A549 (cell line): Measurements from ENCODE around the gene MVB12B.

Experiments
- CTCF ChIP-seq: fragments of >200 bp; sonication (Bioruptor Twin); formaldehyde crosslinking; IDR thresholded peaks from 3 replicates; pipeline ENCODE4 v1.5.1; 2016
- HMGXB4 ChIP-seq: fragments of 250-450 bp; sonication (Bioruptor Pico); IDR thresholded peaks from 2 replicates; pipeline ENCODE4 v1.5.0; 2021; ENCODE audit warnings: mild to moderate bottlenecking, moderate library complexity, borderline replicate concordance
- NFE2L2 ChIP-seq: fragments of 150-350 bp; conservative IDR thresholded peaks from 2 replicates; pipeline ENCODE4 v1.6.1; 2014; ENCODE audit warnings: low read length
- RFX5 ChIP-seq: fragments of 450-650 bp; IDR thresholded peaks from 2 replicates; pipeline ENCODE4 v1.7.1; 2014; ENCODE audit warnings: antibody characterized with exemption, mild to moderate bottlenecking, moderate library complexity

GRCh38 chr9:126320158-126320922 lies 6.3 kb upstream of the MVB12B start:
- TF ChIP-seq HMGXB4 (CRISPR knock-in tag) (no peak), NFE2L2 (no peak), RFX5 (no peak), CTCF (no peak)
